Type B pancreatic cell (in vitro differentiated cells): ENCODE results near the gene MCOLN2. TPM values are rescaled to one million over a fixed set of nuclear protein-coding genes. Genes with fewer than 3 reads are reported as not detected.
A peak's percentile ranks its signal among the peaks of the same experiment; 100 is the strongest.
"Not testable (repeated sequence)": the region's sequence is repeated elsewhere in the genome, so short reads cannot be mapped to it uniquely, and the experiment has no call there.

Experiments used
- DNase-seq: peaks from one replicate; pipeline ENCODE4 v3.0.0; 2021; ENCODE audit warnings: mixed read lengths; ENCODE audit not compliant: unreplicated experiment; ENCODE audit errors: extremely low spot score
- H3K27ac Mint-ChIP-seq: 2 replicates; pipeline ENCODE4 v1.8.0; 2021; ENCODE audit warnings: mild to moderate bottlenecking, mixed read lengths
- H3K27me3 Mint-ChIP-seq: 2 replicates; pipeline ENCODE4 v1.8.0; 2021; ENCODE audit warnings: mixed read lengths
- H3K36me3 Mint-ChIP-seq: 2 replicates; pipeline ENCODE4 v1.8.0; 2021; ENCODE audit warnings: mixed read lengths
- H3K4me1 Mint-ChIP-seq: one replicate; pipeline ENCODE4 v1.8.0; 2021; ENCODE audit warnings: mixed read lengths; ENCODE audit not compliant: unreplicated experiment
- H3K4me3 Mint-ChIP-seq: 2 replicates; pipeline ENCODE4 v1.8.0; 2021; ENCODE audit warnings: mild to moderate bottlenecking, mixed read lengths
- H3K9me3 Mint-ChIP-seq: 2 replicates; pipeline ENCODE4 v1.8.0; 2021; ENCODE audit warnings: mixed read lengths
- total RNA-seq: library from RNA; stranded (reverse); gene quantifications from 2 replicates; pipeline ENCODE4 v1.2.1, GENCODE V29; 2021; ENCODE audit warnings: low replicate concordance
- TF ChIP-seq, protein P1 (sequence below): fragments of 200-600 bp; sonication (generic); conservative IDR thresholded peaks from 2 replicates; pipeline ENCODE4 v1.5.0; 2021; ENCODE audit warnings: antibody characterized with exemption, mild to moderate bottlenecking

Gene MCOLN2
- total RNA-seq, 1 donor from 2014 or later = 0.19 TPM

GRCh38 chr1:84907095-84907827 lies 89.7 kb downstream of the MCOLN2 start:
- Mint-ChIP-seq H3K27me3 (peaks cover 3% of the 10 kb centered on the region), H3K9me3 (no peaks in the 10 kb centered on the region), H3K36me3 (no peaks in the 10 kb centered on the region), H3K4me3 (no peak overlapping the region), H3K27ac (no peak overlapping the region), H3K4me1 (no peaks in the 10 kb centered on the region)
- DNase-seq = no peak
- TF ChIP-seq, protein P1, sequence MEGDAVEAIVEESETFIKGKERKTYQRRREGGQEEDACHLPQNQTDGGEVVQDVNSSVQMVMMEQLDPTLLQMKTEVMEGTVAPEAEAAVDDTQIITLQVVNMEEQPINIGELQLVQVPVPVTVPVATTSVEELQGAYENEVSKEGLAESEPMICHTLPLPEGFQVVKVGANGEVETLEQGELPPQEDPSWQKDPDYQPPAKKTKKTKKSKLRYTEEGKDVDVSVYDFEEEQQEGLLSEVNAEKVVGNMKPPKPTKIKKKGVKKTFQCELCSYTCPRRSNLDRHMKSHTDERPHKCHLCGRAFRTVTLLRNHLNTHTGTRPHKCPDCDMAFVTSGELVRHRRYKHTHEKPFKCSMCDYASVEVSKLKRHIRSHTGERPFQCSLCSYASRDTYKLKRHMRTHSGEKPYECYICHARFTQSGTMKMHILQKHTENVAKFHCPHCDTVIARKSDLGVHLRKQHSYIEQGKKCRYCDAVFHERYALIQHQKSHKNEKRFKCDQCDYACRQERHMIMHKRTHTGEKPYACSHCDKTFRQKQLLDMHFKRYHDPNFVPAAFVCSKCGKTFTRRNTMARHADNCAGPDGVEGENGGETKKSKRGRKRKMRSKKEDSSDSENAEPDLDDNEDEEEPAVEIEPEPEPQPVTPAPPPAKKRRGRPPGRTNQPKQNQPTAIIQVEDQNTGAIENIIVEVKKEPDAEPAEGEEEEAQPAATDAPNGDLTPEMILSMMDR = no peak

DNA sequence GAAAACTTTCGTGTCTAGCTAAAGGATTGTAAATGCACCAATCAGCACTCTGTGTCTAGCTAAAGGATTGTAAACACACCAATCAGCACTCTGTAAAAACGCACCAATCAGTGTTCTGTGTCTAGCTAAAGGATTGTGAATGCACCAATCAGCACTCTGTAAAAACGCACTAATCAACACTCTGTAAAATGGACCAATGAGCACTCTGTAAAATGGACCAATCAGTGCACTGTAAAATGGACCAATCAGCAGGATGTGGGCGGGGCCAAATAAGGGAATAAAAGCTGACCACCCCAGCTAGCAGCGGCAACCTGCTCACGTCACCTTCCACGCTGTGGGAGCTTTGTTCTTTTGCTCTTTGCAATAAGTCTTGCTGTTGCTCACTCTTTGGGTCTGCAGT lies 94.2 kb downstream of the MCOLN2 start:
- H3K27ac Mint-ChIP-seq, H3K4me1 Mint-ChIP-seq, H3K4me3 Mint-ChIP-seq, H3K27me3 Mint-ChIP-seq, H3K9me3 Mint-ChIP-seq, H3K36me3 Mint-ChIP-seq, DNase-seq: not testable (repeated sequence)

- peaks cover 15% of the 10 kb centered on the region for H3K27me3 Mint-ChIP-seq
- H3K4me3 Mint-ChIP-seq = no peak overlapping the region
- TF ChIP-seq, protein P1 = no peak
- H3K36me3 Mint-ChIP-seq = no peaks in the 10 kb centered on the region
- H3K4me1 Mint-ChIP-seq = peaks cover 4% of the 10 kb centered on the region
- no peak for DNase-seq
- H3K9me3 Mint-ChIP-seq = peaks cover under 1% of the 10 kb centered on the region
- H3K27ac Mint-ChIP-seq = no peak overlapping the region
Measured at GRCh38 chr1:84899969-84900368, 96.9 kb downstream of the MCOLN2 start.

DNA sequence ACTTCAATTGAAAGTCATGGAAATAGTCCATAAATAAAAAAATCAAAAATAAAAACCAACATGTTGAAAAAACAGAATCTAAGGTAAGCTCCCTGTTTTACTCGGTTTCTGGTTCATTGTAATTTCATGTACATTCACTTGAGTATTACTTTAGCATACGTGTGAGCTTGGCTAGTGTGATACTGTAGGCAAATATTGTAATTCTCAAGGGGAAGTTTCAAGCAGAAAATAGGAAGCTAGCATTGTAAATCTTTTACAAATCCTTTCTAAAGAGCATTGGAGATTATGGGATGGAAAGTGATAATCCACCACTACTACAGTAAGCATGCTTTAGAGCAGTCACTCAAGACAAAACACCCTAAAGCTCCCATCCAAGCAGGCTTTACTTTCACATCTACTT lies 100.6 kb downstream of the MCOLN2 start:
- Mint-ChIP-seq H3K27ac (no peak overlapping the region), H3K27me3 (peaks cover 42% of the 10 kb centered on the region), H3K36me3 (no peaks in the 10 kb centered on the region), H3K4me3 (no peak overlapping the region), H3K9me3 (peaks cover 4% of the 10 kb centered on the region), H3K4me1 (peaks cover 21% of the 10 kb centered on the region)
- TF ChIP-seq, protein P1 = no peak
- DNase-seq = no peak

GRCh38 chr1:84892705-84893618 lies 104.0 kb downstream of the MCOLN2 start, which contains the start of gene LPAR3:
LPAR3 (minus strand) TSS chr1:84893206; CDS start chr1:84866120, 27,086 bp downstream.
- Mint-ChIP-seq H3K27me3 (peaks cover 59% of the 10 kb centered on the region), H3K27ac (peak within 1 kb of the TSS; percentile 74), H3K4me1 (peaks cover 32% of the 10 kb centered on the region), H3K36me3 (no peaks in the 10 kb centered on the region), H3K4me3 (peak within 1 kb of the TSS; percentile 89), H3K9me3 (peaks cover 4% of the 10 kb centered on the region)
- TF ChIP-seq, protein P1 = peak; percentile 11
- no peak for DNase-seq

GRCh38 chr1:84890566-84890965 lies 106.3 kb downstream of the MCOLN2 start:
- TF ChIP-seq, protein P1 = no peak
- peaks cover 58% of the 10 kb centered on the region for H3K27me3 Mint-ChIP-seq
- no peak for DNase-seq
- H3K36me3 Mint-ChIP-seq = no peaks in the 10 kb centered on the region
- peak overlapping the region; percentile 67 for H3K4me3 Mint-ChIP-seq
- peaks cover 4% of the 10 kb centered on the region for H3K9me3 Mint-ChIP-seq
- peaks cover 32% of the 10 kb centered on the region for H3K4me1 Mint-ChIP-seq
- H3K27ac Mint-ChIP-seq = no peak overlapping the region
